Astrocyte of the cerebellum (primary cell): ENCODE measurements around the gene DPP6.

ENCODE experiments used
- DNase-seq: peaks from one replicate; pipeline ENCODE4 v3.0.0-alpha.2; 2011; ENCODE audit warnings: low read depth
- H3K4me3 ChIP-seq: 2 replicates; pipeline ENCODE4 v1.5.1; 2011; ENCODE audit warnings: mild to moderate bottlenecking, low read depth, low read length, moderate library complexity
- CTCF ChIP-seq: IDR thresholded peaks from 2 replicates; pipeline ENCODE4 v1.5.1; 2012; ENCODE audit warnings: low read length, low read depth, moderate library complexity, mild to moderate bottlenecking; ENCODE audit errors: missing control alignments
- in situ Hi-C: cut with HindIII; loops from 2 replicates; pipeline ENCODE4 v1.10.0; 2017; ENCODE audit warnings: low sequenced_read_pairs

The DPP6 gene

GRCh38 chr7:154438571-154439367 is 386.6 kb downstream of the DPP6 start:
- in situ Hi-C loops: no loop called here
- DNase-seq: no peak
- no peak overlapping the region for H3K4me3 ChIP-seq
- no peak for TF ChIP-seq CTCF

- no peak overlapping the region for H3K4me3 ChIP-seq
- in situ Hi-C loops: no loop called here
- no peak for DNase-seq
- TF ChIP-seq CTCF: no peak
Measured at GRCh38 chr7:154440058-154440457, 387.9 kb downstream of the DPP6 start.

- in situ Hi-C loops: no loop called here
- no peak overlapping the region for H3K4me3 ChIP-seq
- no peak for DNase-seq
- TF ChIP-seq CTCF: no peak
Measured at GRCh38 chr7:154440651-154441050, 388.5 kb downstream of the DPP6 start.

- H3K4me3 ChIP-seq: no peak overlapping the region
- DNase-seq: no peak
- TF ChIP-seq CTCF: no peak
- in situ Hi-C loops: no loop called here
Measured at GRCh38 chr7:154441811-154442210, 389.6 kb downstream of the DPP6 start.

- no peak for DNase-seq
- in situ Hi-C loops: no loop called here
Measured at GRCh38 chr7:154442939-154443338, 390.7 kb downstream of the DPP6 start.

GRCh38 chr7:154450451-154450850 is 398.3 kb downstream of the DPP6 start:
- no peak for DNase-seq
- H3K4me3 ChIP-seq: no peak overlapping the region
- TF ChIP-seq CTCF: no peak
- in situ Hi-C loops: no loop called here

More at GRCh38 chr7:154442939-154443338, 390.7 kb downstream of the DPP6 start:
- no peak overlapping the region for H3K4me3 ChIP-seq
- no peak for TF ChIP-seq CTCF
